HepG2 (cell line): ENCODE data around the gene SLC25A22. TPM values are rescaled to one million over a fixed set of nuclear protein-coding genes. Genes with fewer than 3 reads are reported as not detected.
A peak's percentile ranks its signal among the peaks of the same experiment; 100 is the strongest.

ENCODE experiments used
- CAMTA2 ChIP-seq: sonication (generic); formaldehyde crosslinking; IDR thresholded peaks from 2 replicates; pipeline ENCODE4 v1.4.0; 2020; ENCODE audit warnings: mild to moderate bottlenecking, missing genetic modification reagents, borderline replicate concordance
- CCDC6 ChIP-seq: sonication (generic); formaldehyde crosslinking; IDR thresholded peaks from 2 replicates; pipeline ENCODE4 v1.8.1; 2022; ENCODE audit warnings: mild to moderate bottlenecking, missing genetic modification reagents, moderate library complexity
- CREM ChIP-seq, 2 experiments: sonication (generic) in 1 of 2; formaldehyde crosslinking in 1 of 2; IDR thresholded peaks; 2 replicates each; pipeline versions ENCODE4 v1.4.0 to v1.6.1; 2016 to 2020; ENCODE audit warnings: antibody characterized with exemption in 1 of 2, mild to moderate bottlenecking in 1 of 2, missing genetic modification reagents in 1 of 2
- ELF1 ChIP-seq: sonication (generic); formaldehyde crosslinking; IDR thresholded peaks from 2 replicates; pipeline ENCODE4 v1.4.0; 2020; ENCODE audit warnings: missing genetic modification reagents
- ETS1 ChIP-seq: sonication (generic); formaldehyde crosslinking; IDR thresholded peaks from 2 replicates; pipeline ENCODE4 v1.4.0; 2020; ENCODE audit warnings: missing genetic modification reagents
- HNF1A ChIP-seq, 2 experiments: sonication (generic) in 1 of 2; formaldehyde crosslinking in 1 of 2; IDR thresholded peaks; 2 replicates each; pipeline versions ENCODE4 v1.4.0 to v1.6.1; 2016 to 2020; ENCODE audit warnings: borderline replicate concordance in 1 of 2, low read depth in 1 of 2, mild to moderate bottlenecking in 1 of 2, missing genetic modification reagents in 1 of 2
- HNRNPK ChIP-seq: fragments of 200-400 bp; formaldehyde crosslinking; IDR thresholded peaks from 2 replicates; pipeline ENCODE4 v1.6.1; 2018; ENCODE audit warnings: low read length, low read depth, moderate library complexity, mild to moderate bottlenecking; ENCODE audit not compliant: poor library complexity, severe bottlenecking
- IKZF1 ChIP-seq: fragments of 450-650 bp; IDR thresholded peaks from 2 replicates; pipeline ENCODE4 v1.7.1; 2016
- MXD1 ChIP-seq: sonication (generic); formaldehyde crosslinking; IDR thresholded peaks from 2 replicates; pipeline ENCODE4 v1.4.0; 2020; ENCODE audit warnings: mild to moderate bottlenecking, missing genetic modification reagents
- SETDB1 ChIP-seq: sonication (generic); formaldehyde crosslinking; IDR thresholded peaks from 2 replicates; pipeline ENCODE4 v1.5.1; 2020; ENCODE audit warnings: missing genetic modification reagents, mild to moderate bottlenecking, borderline replicate concordance
- SIX1 ChIP-seq: sonication (generic); formaldehyde crosslinking; IDR thresholded peaks from 2 replicates; pipeline ENCODE4 v1.4.0; 2020; ENCODE audit warnings: missing genetic modification reagents, borderline replicate concordance
- SRF ChIP-seq: IDR thresholded peaks from 2 replicates; pipeline ENCODE4 v1.6.1; 2011; ENCODE audit warnings: mild to moderate bottlenecking, low read depth, low read length, moderate library complexity
- SSRP1 ChIP-seq: IDR thresholded peaks from 2 replicates; pipeline ENCODE4 v1.6.1; 2016; ENCODE audit warnings: control low read depth
- ZBTB2 ChIP-seq: sonication (generic); formaldehyde crosslinking; IDR thresholded peaks from 2 replicates; pipeline ENCODE4 v1.8.0; 2022; ENCODE audit warnings: low read depth, missing genetic modification reagents
- ZNF12 ChIP-seq: sonication (generic); formaldehyde crosslinking; IDR thresholded peaks from 2 replicates; pipeline ENCODE4 v1.5.0; 2020; ENCODE audit warnings: missing genetic modification reagents
- ZNF17 ChIP-seq: sonication (generic); formaldehyde crosslinking; IDR thresholded peaks from 2 replicates; pipeline ENCODE4 v1.5.0; 2020; ENCODE audit warnings: mild to moderate bottlenecking, missing genetic modification reagents
- ZNF207 ChIP-seq: fragments of 450-650 bp; IDR thresholded peaks from 2 replicates; pipeline ENCODE4 v1.6.1; 2016; ENCODE audit warnings: antibody characterized with exemption, borderline replicate concordance
- ZNF274 ChIP-seq: sonication (generic); formaldehyde crosslinking; IDR thresholded peaks from 2 replicates; pipeline ENCODE4 v1.5.1; 2020; ENCODE audit warnings: mild to moderate bottlenecking, missing genetic modification reagents
- ZNF615 ChIP-seq: sonication (generic); formaldehyde crosslinking; IDR thresholded peaks from 2 replicates; pipeline ENCODE4 v1.5.0; 2020; ENCODE audit warnings: mild to moderate bottlenecking, missing genetic modification reagents, borderline replicate concordance
- ZNF768 ChIP-seq: sonication (generic); formaldehyde crosslinking; IDR thresholded peaks from 2 replicates; pipeline ENCODE4 v1.4.0; 2020; ENCODE audit warnings: missing genetic modification reagents
- ZNF780A ChIP-seq: sonication (generic); formaldehyde crosslinking; IDR thresholded peaks from 2 replicates; pipeline ENCODE4 v1.8.0; 2022; ENCODE audit warnings: mild to moderate bottlenecking, missing genetic modification reagents, moderate library complexity
- polyA plus RNA-seq, 8 experiments: library from polyadenylated mRNA; depleted of rRNA in 3 of 8; stranded (reverse) in 7 of 8; unstranded in 1 of 8; fragments of >200 nt; fragmentation: Illumina TruSeq in 4 of 8; extraction: Trizol in 4 of 8; gene quantifications; 2 replicates each; pipeline versions ENCODE4 v1.2.1 to v1.2.3, GENCODE V29; 2011 to 2016; ENCODE audit warnings: low read depth in 4 of 8, missing spikeins in 1 of 8, mixed read lengths in 1 of 8; ENCODE audit not compliant: insufficient read depth in 1 of 8
- total RNA-seq, 5 experiments: library from RNA; depleted of rRNA; stranded (reverse); fragments of >200 nt; fragmentation: Illumina TruSeq; extraction: Trizol; gene quantifications; 2 replicates each; pipeline ENCODE4 v1.2.3, GENCODE V29; 2016; ENCODE audit warnings: low read depth in 1 of 5

Gene SLC25A22
- total and polyA plus RNA-seq, 2 of the 13 experiments (the other 11 are each of a cell fraction or from before 2014, with no cell fraction given): 12.4 to 19.2 TPM

- TF ChIP-seq ZNF780A (CRISPR knock-in tag) (0 out of 2 replicates have a peak, but pooled peaks have one; percentile 57), ZNF274 (CRISPR knock-in tag) (no peak), SIX1 (CRISPR knock-in tag) (no peak), ELF1 (peak; percentile 45; the same call in 1 of the 2 replicates), SSRP1 (no peak), CREM (IDR thresholded peaks at IDR 0.05) (no peak; the same call in 1 of the 2 replicates), CREM (CRISPR knock-in tag; IDR thresholded peaks at IDR 0.05) (no peak), MXD1 (0 out of 2 replicates have a peak, but pooled peaks have one; percentile 63), SRF (no peak), ZNF768 (no peak), HNRNPK (no peak), HNF1A (IDR thresholded peaks at IDR 0.05; ENCODE audit: low read depth) (no peak), HNF1A (CRISPR knock-in tag; IDR thresholded peaks at IDR 0.05; ENCODE audit: borderline replicate concordance) (no peak), CCDC6 (0 out of 2 replicates have a peak, but pooled peaks have one; percentile 18), CAMTA2 (CRISPR knock-in tag) (no peak), ZNF17 (CRISPR knock-in tag) (no peak), ZNF207 (no peak), SETDB1 (CRISPR knock-in tag) (no peak), ZBTB2 (CRISPR knock-in tag) (peak; percentile 26; the same call in 1 of the 2 replicates), ZNF615 (CRISPR knock-in tag) (peak; percentile 28; the same call in 1 of the 2 replicates), IKZF1 (no peak), ETS1 (no peak), ZNF12 (CRISPR knock-in tag) (no peak)
Measured at GRCh38 chr11:843818-844692, 46.0 kb upstream of the SLC25A22 start (continued).
